Tibial nerve (tissue), 4 donors: ENCODE results near the gene CACTIN. TPM values are rescaled to one million over a fixed set of nuclear protein-coding genes. Genes with fewer than 3 reads are reported as not detected.
A peak's percentile ranks its signal among the peaks of the same experiment; 100 is the strongest.

Source experiments
- DNase-seq, 2 donors: peaks; one replicate each; pipeline ENCODE4 v3.0.0-alpha.2; 2019; ENCODE audit warnings: low spot score in 2 of 2
- H3K27ac ChIP-seq, 4 donors: fragments of 200-600 bp; sonication (generic) in 3 of 4; one replicate each; pipeline ENCODE4 v1.5.1; 2017 to 2019; ENCODE audit warnings: mild to moderate bottlenecking in 1 of 4
- H3K27me3 ChIP-seq, 2 donors: fragments of 200-600 bp; sonication (generic) in 1 of 2; one replicate each; pipeline versions ENCODE4 v1.5.1 to v1.6.0; 2017 to 2019
- H3K36me3 ChIP-seq, 3 donors: fragments of 200-600 bp; sonication (generic); one replicate each; pipeline ENCODE4 v1.5.1; 2018 to 2019
- H3K4me1 ChIP-seq, 4 donors: fragments of 200-600 bp; sonication (generic) in 3 of 4; one replicate each; pipeline ENCODE4 v1.5.1; 2017 to 2019
- H3K4me3 ChIP-seq, 4 donors: fragments of 200-600 bp; sonication (generic) in 3 of 4; one replicate each; pipeline ENCODE4 v1.5.1; 2017 to 2019; ENCODE audit warnings: mild to moderate bottlenecking in 1 of 4, moderate library complexity in 1 of 4
- H3K9me3 ChIP-seq, 4 donors: fragments of 200-600 bp; sonication (generic) in 3 of 4; one replicate each; pipeline ENCODE4 v1.5.1; 2017 to 2019
- CTCF ChIP-seq, 5 experiments: fragments of 200-600 bp in 3 of 5; fragments of 450-650 bp in 2 of 5; sonication (generic) in 3 of 5; IDR thresholded peaks; one replicate each; pipeline ENCODE4 v1.5.1; 2016 to 2019; ENCODE audit warnings: antibody characterized with exemption in 5 of 5, mild to moderate bottlenecking in 3 of 5, moderate library complexity in 2 of 5
- EP300 ChIP-seq, 2 donors: sonication (generic); formaldehyde crosslinking; IDR thresholded peaks; one replicate each; pipeline ENCODE4 v1.6.1; 2017; ENCODE audit warnings: antibody characterized with exemption in 2 of 2, mild to moderate bottlenecking in 1 of 2
- POLR2A ChIP-seq, 2 donors: fragments of 450-650 bp; IDR thresholded peaks; one replicate each; pipeline ENCODE4 v1.6.1; 2017; ENCODE audit warnings: antibody characterized with exemption in 2 of 2, mild to moderate bottlenecking in 2 of 2, moderate library complexity in 2 of 2
- WGBS, 2 donors: methylation state at CpG; one replicate each; pipeline ENCODE4 v1.1.5; 2018; 5-methylcytosine and 5-hydroxymethylcytosine counted together
- total RNA-seq, 4 donors: library from RNA; depleted of rRNA; stranded (reverse); fragments of >200 nt; gene quantifications; one replicate each; pipeline ENCODE4 v1.1.0, GENCODE V29; 2016

The CACTIN gene
- total RNA-seq, 4 donors from 2014 or later = 22.9 to 59.1 (median 42.7) TPM

- 96% methylated on average over 16 to 19 of the region's 19 CpGs for WGBS, 2 donors
- Histone ChIP-seq H3K9me3 (no peaks in the 10 kb centered on the region), H3K36me3 (peaks cover 0 to 95% (median 26%) of the 10 kb centered on the region in 3 donors), H3K4me1 (no peaks in the 10 kb centered on the region), H3K27me3 (no peaks in the 10 kb centered on the region), H3K27ac (no peak overlapping the region), H3K4me3 (no peak overlapping the region)
- TF ChIP-seq CTCF (IDR thresholded peaks at IDR 0.05) = no peak
- no peak for TF ChIP-seq EP300 (IDR thresholded peaks at IDR 0.05)
- no peak for TF ChIP-seq POLR2A (IDR thresholded peaks at IDR 0.05)
- no peak for DNase-seq
These were observed 30.3 kb upstream of the CACTIN start for GRCh38 chr19:3656747-3657394.

GRCh38 chr19:3656073-3656746 lies 29.6 kb upstream of the CACTIN start:
- H3K27ac ChIP-seq = peak overlapping the region in 1 of 4 donors; percentile 24
- WGBS, 2 donors = 88% methylated on average over 29 to 31 of the region's 36 CpGs
- no peaks in the 10 kb centered on the region for H3K27me3 ChIP-seq
- H3K4me3 ChIP-seq = no peak overlapping the region
- TF ChIP-seq POLR2A (IDR thresholded peaks at IDR 0.05) = no peak
- TF ChIP-seq EP300 (IDR thresholded peaks at IDR 0.05) = no peak
- TF ChIP-seq CTCF (IDR thresholded peaks at IDR 0.05) = no peak
- DNase-seq = no peak
- H3K4me1 ChIP-seq = no peaks in the 10 kb centered on the region
- H3K36me3 ChIP-seq = peaks cover 6 to 95% (median 19%) of the 10 kb centered on the region in 3 donors
- H3K9me3 ChIP-seq = no peaks in the 10 kb centered on the region

GRCh38 chr19:3655402-3656072 lies 28.9 kb upstream of the CACTIN start:
- peak overlapping the region in 1 of 4 donors; percentile 28 for H3K27ac ChIP-seq
- peaks cover 0 to 1% (median 0%) of the 10 kb centered on the region in 4 donors for H3K4me1 ChIP-seq
- no peaks in the 10 kb centered on the region for H3K9me3 ChIP-seq
- 69 to 78% methylated on average over 19 to 25 of the region's 25 CpGs for WGBS, 2 donors
- H3K4me3 ChIP-seq = no peak overlapping the region
- peaks cover 7 to 95% (median 16%) of the 10 kb centered on the region in 3 donors for H3K36me3 ChIP-seq
- DNase-seq = no peak
- no peaks in the 10 kb centered on the region for H3K27me3 ChIP-seq
- no peak for TF ChIP-seq POLR2A (IDR thresholded peaks at IDR 0.05)
- TF ChIP-seq CTCF (IDR thresholded peaks at IDR 0.05) = no peak

GRCh38 chr19:3653865-3654513 lies 27.4 kb upstream of the CACTIN start:
- peaks cover 7 to 89% (median 16%) of the 10 kb centered on the region in 3 donors for H3K36me3 ChIP-seq
- H3K27ac ChIP-seq = no peak overlapping the region
- H3K4me3 ChIP-seq = no peak overlapping the region
- no peaks in the 10 kb centered on the region for H3K9me3 ChIP-seq
- no peak for TF ChIP-seq EP300 (IDR thresholded peaks at IDR 0.05)
- TF ChIP-seq POLR2A (IDR thresholded peaks at IDR 0.05) = no peak
- no peak for TF ChIP-seq CTCF (IDR thresholded peaks at IDR 0.05)
- DNase-seq = no peak
- 91 to 97% methylated on average over 18 to 20 of the region's 20 CpGs for WGBS, 2 donors
- H3K27me3 ChIP-seq = no peaks in the 10 kb centered on the region
- H3K4me1 ChIP-seq = peaks cover 0 to 10% (median 0%) of the 10 kb centered on the region in 4 donors
